AG09319 (cell line): ENCODE data around the gene SERAC1.

Experiments used
- DNase-seq: peaks from one replicate; pipeline ENCODE4 v3.0.0-alpha.2; 2010; ENCODE audit warnings: low read depth; ENCODE audit errors: extremely low read depth
- CTCF ChIP-seq: IDR thresholded peaks from 2 replicates; pipeline ENCODE4 v1.5.1; 2011; ENCODE audit warnings: low read depth, mild to moderate bottlenecking, inconsistent platforms, low read length, moderate library complexity

The SERAC1 gene

GRCh38 chr6:158205169-158205944 is 37.3 kb upstream of the SERAC1 start:
- no peak for DNase-seq
- TF ChIP-seq CTCF: peak; percentile 44

- TF ChIP-seq CTCF: no peak
- no peak for DNase-seq
Measured at GRCh38 chr6:158198461-158198860, 30.4 kb upstream of the SERAC1 start.

GRCh38 chr6:158194487-158195280 is 26.6 kb upstream of the SERAC1 start:
- TF ChIP-seq CTCF: no peak
- no peak for DNase-seq

- DNase-seq: no peak
- no peak for TF ChIP-seq CTCF
Measured at GRCh38 chr6:158191761-158192160, 23.7 kb upstream of the SERAC1 start.

- no peak for DNase-seq
- no peak for TF ChIP-seq CTCF
Measured at GRCh38 chr6:158191032-158191431, 23.0 kb upstream of the SERAC1 start.

GRCh38 chr6:158188591-158188990 is 20.5 kb upstream of the SERAC1 start:
- DNase-seq: no peak
- no peak for TF ChIP-seq CTCF

- TF ChIP-seq CTCF: no peak
Measured at GRCh38 chr6:158185729-158186456, 17.8 kb upstream of the SERAC1 start.

More at GRCh38 chr6:158185729-158186456, 17.8 kb upstream of the SERAC1 start:
- DNase-seq: no peak
